ENCODE data around the gene SLC2A13.

Gene SLC2A13

GRCh38 chr12:39975374-39975918 is 130.4 kb downstream of the SLC2A13 start:
- in situ Hi-C loops (cut with HindIII; ENCODE audit: low pct_ligation_motif_present, low sequenced_read_pairs), result no loop called here
- TF ChIP-seq, protein P1, sequence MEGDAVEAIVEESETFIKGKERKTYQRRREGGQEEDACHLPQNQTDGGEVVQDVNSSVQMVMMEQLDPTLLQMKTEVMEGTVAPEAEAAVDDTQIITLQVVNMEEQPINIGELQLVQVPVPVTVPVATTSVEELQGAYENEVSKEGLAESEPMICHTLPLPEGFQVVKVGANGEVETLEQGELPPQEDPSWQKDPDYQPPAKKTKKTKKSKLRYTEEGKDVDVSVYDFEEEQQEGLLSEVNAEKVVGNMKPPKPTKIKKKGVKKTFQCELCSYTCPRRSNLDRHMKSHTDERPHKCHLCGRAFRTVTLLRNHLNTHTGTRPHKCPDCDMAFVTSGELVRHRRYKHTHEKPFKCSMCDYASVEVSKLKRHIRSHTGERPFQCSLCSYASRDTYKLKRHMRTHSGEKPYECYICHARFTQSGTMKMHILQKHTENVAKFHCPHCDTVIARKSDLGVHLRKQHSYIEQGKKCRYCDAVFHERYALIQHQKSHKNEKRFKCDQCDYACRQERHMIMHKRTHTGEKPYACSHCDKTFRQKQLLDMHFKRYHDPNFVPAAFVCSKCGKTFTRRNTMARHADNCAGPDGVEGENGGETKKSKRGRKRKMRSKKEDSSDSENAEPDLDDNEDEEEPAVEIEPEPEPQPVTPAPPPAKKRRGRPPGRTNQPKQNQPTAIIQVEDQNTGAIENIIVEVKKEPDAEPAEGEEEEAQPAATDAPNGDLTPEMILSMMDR (IDR thresholded peaks at IDR 0.05; ENCODE audit: low read depth, low read length, missing control alignments), result no peak
- Histone ChIP-seq H3K27me3 (replicated peaks) (no peaks in the 10 kb centered on the region), H3K4me3 (ENCODE audit: low read depth, low read length) (no peak overlapping the region), H3K27ac (no peak overlapping the region), H3K36me3 (replicated peaks) (no peaks in the 10 kb centered on the region)
- no peak for DNase-seq

DNA sequence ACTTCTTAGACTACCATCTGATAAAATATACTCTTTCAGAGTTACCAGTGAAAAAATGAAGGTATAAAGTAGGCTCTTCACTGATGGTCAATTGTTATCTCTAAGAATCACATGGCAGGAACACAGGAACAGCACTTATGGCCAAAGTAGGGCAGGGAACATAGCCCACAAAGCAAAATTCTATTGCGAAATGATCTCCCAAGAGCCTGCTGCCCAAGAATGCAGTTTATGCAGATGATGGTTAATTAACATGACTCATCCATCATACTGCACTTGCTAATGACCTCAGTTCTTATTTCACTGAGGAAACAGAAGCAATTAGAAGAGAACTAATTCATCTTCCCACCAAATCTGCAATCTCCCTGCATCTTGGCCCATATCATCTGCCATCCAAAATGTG is 133.8 kb downstream of the SLC2A13 start:
- Histone ChIP-seq H3K36me3 (replicated peaks) (no peaks in the 10 kb centered on the region), H3K27me3 (replicated peaks) (no peaks in the 10 kb centered on the region), H3K27ac (no peak overlapping the region), H3K4me3 (ENCODE audit: low read depth, low read length) (no peak overlapping the region)
- in situ Hi-C loops (cut with HindIII; ENCODE audit: low pct_ligation_motif_present, low sequenced_read_pairs), result no loop called here
- DNase-seq, result no peak
- TF ChIP-seq, protein P1 (IDR thresholded peaks at IDR 0.05; ENCODE audit: low read depth, low read length, missing control alignments), result no peak

- Histone ChIP-seq H3K36me3 (replicated peaks) (no peaks in the 10 kb centered on the region), H3K27ac (no peak overlapping the region), H3K27me3 (replicated peaks) (no peaks in the 10 kb centered on the region), H3K4me3 (ENCODE audit: low read depth, low read length) (no peak overlapping the region)
- in situ Hi-C loops (cut with HindIII; ENCODE audit: low pct_ligation_motif_present, low sequenced_read_pairs), result no loop called here
- TF ChIP-seq, protein P1 (IDR thresholded peaks at IDR 0.05; ENCODE audit: low read depth, low read length, missing control alignments), result no peak
- DNase-seq, result no peak
Measured at GRCh38 chr12:39971348-39971747, 134.5 kb downstream of the SLC2A13 start.

DNA sequence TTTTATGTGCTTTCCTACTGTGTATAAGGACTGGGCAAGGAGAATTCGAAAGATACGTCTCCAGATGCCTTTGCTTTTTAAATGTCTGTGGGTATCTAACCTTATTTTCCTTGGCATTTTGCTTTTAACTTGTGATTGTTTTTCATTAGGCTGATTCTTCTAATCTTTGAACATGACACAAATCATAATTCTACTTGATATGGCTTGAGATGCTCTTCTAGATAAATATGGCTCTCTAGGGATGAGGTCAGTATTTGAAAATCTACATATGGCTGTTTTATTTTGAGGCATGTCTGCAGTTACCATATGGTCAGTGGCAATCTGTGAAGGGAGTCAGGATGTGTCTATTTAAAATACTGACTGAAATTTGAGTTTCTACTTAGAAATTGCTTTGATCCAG is 139.2 kb downstream of the SLC2A13 start:
- Histone ChIP-seq H3K36me3 (replicated peaks) (no peaks in the 10 kb centered on the region), H3K27ac (no peak overlapping the region), H3K4me3 (ENCODE audit: low read depth, low read length) (no peak overlapping the region), H3K27me3 (replicated peaks) (no peaks in the 10 kb centered on the region)
- TF ChIP-seq, protein P1 (IDR thresholded peaks at IDR 0.05; ENCODE audit: low read depth, low read length, missing control alignments), result no peak
- in situ Hi-C loops (cut with HindIII; ENCODE audit: low pct_ligation_motif_present, low sequenced_read_pairs), result no loop called here
- DNase-seq, result no peak

DNA sequence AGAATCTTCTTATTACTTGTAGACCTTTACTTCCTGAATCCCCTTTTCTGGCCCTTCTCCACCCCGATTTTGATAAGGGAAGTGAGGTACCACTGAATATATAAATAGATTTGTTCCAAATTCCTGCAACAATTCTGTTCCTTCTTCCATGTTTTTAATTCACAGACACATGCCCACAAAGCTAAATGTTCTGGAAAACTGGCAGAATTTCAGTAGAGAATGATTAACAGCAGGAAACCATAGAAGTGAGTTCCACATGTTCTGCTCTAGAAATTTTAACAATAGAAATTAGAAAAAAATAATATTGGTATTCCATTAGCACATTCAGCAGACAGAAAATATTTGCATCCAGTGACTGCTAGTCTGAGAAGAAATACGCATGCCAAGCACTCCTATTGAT is 139.6 kb downstream of the SLC2A13 start:
- TF ChIP-seq, protein P1 (IDR thresholded peaks at IDR 0.05; ENCODE audit: low read depth, low read length, missing control alignments), result no peak
- H3K27me3 ChIP-seq (replicated peaks), result no peaks in the 10 kb centered on the region
- no peak overlapping the region for H3K27ac ChIP-seq
- H3K36me3 ChIP-seq (replicated peaks), result no peaks in the 10 kb centered on the region
- DNase-seq, result no peak
- in situ Hi-C loops (cut with HindIII; ENCODE audit: low pct_ligation_motif_present, low sequenced_read_pairs), result no loop called here
- no peak overlapping the region for H3K4me3 ChIP-seq (ENCODE audit: low read depth, low read length)

DNA sequence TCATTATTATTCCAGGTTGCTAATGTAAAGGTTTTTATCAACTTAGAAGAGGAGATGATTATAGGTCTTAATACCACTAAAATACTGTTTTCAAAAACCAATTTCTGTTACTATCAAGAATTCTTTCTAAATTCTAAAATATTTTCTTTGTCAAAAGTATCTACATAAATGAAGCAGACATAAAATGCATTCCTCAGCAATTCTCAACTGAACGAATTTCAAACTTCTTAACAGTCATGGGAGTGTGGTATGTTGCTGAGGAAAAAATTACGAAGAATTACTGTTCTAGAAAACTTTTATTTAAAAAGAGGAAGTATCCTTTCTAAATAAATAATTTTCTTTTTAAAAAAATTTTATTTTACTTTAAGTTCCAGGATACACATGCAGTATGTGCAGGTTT is 146.4 kb downstream of the SLC2A13 start:
- TF ChIP-seq, protein P1 (IDR thresholded peaks at IDR 0.05; ENCODE audit: low read depth, low read length, missing control alignments), result no peak
- in situ Hi-C loops (cut with HindIII; ENCODE audit: low pct_ligation_motif_present, low sequenced_read_pairs), result no loop called here
- DNase-seq, result no peak
- H3K27ac ChIP-seq, result no peak overlapping the region
- H3K27me3 ChIP-seq (replicated peaks), result no peaks in the 10 kb centered on the region
- no peak overlapping the region for H3K4me3 ChIP-seq (ENCODE audit: low read depth, low read length)
- no peaks in the 10 kb centered on the region for H3K36me3 ChIP-seq (replicated peaks)
